ENCODE results near the gene PATL2.

GRCh38 chr15:44695294-44695693, 15.8 kb downstream of the PATL2 start:
- TF ChIP-seq CTCF (IDR thresholded peaks at IDR 0.05) (no peak), POLR2A (IDR thresholded peaks at IDR 0.05) (no peak)
